LNCAP (cell line): ENCODE measurements around the gene GPATCH3.
A peak's percentile ranks its signal among the peaks of the same experiment; 100 is the strongest.

Experiments used
- TF ChIP-seq, protein P1 (sequence below): fragments of 450-650 bp; IDR thresholded peaks from 2 replicates; pipeline ENCODE4 v1.5.1; 2017; ENCODE audit warnings: mild to moderate bottlenecking

Gene GPATCH3

GRCh38 chr1:26874896-26875295 lies 25.4 kb downstream of the GPATCH3 start:
- TF ChIP-seq, protein P1, sequence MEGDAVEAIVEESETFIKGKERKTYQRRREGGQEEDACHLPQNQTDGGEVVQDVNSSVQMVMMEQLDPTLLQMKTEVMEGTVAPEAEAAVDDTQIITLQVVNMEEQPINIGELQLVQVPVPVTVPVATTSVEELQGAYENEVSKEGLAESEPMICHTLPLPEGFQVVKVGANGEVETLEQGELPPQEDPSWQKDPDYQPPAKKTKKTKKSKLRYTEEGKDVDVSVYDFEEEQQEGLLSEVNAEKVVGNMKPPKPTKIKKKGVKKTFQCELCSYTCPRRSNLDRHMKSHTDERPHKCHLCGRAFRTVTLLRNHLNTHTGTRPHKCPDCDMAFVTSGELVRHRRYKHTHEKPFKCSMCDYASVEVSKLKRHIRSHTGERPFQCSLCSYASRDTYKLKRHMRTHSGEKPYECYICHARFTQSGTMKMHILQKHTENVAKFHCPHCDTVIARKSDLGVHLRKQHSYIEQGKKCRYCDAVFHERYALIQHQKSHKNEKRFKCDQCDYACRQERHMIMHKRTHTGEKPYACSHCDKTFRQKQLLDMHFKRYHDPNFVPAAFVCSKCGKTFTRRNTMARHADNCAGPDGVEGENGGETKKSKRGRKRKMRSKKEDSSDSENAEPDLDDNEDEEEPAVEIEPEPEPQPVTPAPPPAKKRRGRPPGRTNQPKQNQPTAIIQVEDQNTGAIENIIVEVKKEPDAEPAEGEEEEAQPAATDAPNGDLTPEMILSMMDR = no peak

- TF ChIP-seq, protein P1 = peak; percentile 19; the same call in 1 of the 2 replicates
Observed at GRCh38 chr1:26864610-26865480, 35.4 kb downstream of the GPATCH3 start.

DNA sequence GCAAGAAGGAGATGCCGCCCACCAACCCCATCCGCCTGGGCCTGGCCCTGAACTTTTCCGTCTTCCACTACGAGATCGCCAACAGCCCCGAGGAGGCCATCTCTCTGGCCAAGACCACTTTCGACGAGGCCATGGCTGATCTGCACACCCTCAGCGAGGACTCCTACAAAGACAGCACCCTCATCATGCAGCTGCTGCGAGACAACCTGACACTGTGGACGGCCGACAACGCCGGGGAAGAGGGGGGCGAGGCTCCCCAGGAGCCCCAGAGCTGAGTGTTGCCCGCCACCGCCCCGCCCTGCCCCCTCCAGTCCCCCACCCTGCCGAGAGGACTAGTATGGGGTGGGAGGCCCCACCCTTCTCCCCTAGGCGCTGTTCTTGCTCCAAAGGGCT lies 36.6 kb downstream of the GPATCH3 start:
- TF ChIP-seq, protein P1 = no peak

- TF ChIP-seq, protein P1 = peak; percentile 30; the same call in 1 of the 2 replicates
Observed at GRCh38 chr1:26862781-26863684, 37.2 kb downstream of the GPATCH3 start, which contains the start of gene SFN. TSS of gene SFN (plus strand) at chr1:26863149. CDS start at chr1:26863213, 64 bp downstream.

DNA sequence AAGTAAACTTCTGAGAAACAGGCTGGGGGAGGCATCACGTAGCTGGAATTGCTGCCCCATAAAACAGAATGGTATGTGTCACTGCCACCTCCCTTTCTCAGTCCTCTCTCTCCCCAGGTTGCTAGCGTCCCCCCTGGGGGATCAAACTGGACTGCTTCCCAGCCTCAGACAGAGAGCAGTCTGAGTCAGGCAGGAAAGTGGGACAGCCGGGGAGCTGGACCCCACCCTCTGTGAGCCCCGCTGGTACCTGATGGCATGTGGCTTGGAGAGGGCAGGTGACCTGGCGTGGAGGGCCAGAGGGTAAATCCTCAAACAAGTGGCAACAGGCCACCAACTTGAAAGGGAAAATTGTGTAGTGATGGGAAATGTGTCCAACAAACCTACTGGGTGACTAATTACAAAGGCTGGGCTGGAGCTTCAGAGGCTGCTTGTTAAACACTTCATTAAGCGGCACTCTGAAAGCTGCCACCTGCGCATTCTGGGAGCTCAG lies 38.3 kb downstream of the GPATCH3 start:
- TF ChIP-seq, protein P1 = no peak

GRCh38 chr1:26861286-26861701 lies 39.0 kb downstream of the GPATCH3 start:
- TF ChIP-seq, protein P1 = no peak

GRCh38 chr1:26858891-26859640 lies 41.2 kb downstream of the GPATCH3 start:
- TF ChIP-seq, protein P1 = no peak
